ENCODE measurements around the gene RUNX2. TPM values are rescaled to one million over a fixed set of nuclear protein-coding genes. Genes with fewer than 3 reads are reported as not detected.

RUNX2 gene
- total RNA-seq, 1 donor from 2014 or later: 1.8 TPM

- CTCF ChIA-PET: no interaction called here
- ATAC-seq (ENCODE audit: low read depth): peak; percentile 83
- TF ChIP-seq CTCF (IDR thresholded peaks at IDR 0.05): no peak
- peak; percentile 56 for DNase-seq
- peaks cover 5% of the 10 kb centered on the region for H3K36me3 Mint-ChIP-seq (ENCODE audit: low read depth)
- POLR2A ChIA-PET: interaction anchor here (0.6 to 1.6 kb wide), 9 partner anchors 15 to 1027 kb away, joined by 3 to 8 read pairs (median 4); partner anchors contain the start of gene SUPT3H
- H3K27ac Mint-ChIP-seq: peak overlapping the region; percentile 73
- peaks cover 53% of the 10 kb centered on the region for H3K4me1 Mint-ChIP-seq
- H3K27me3 Mint-ChIP-seq: no peaks in the 10 kb centered on the region
- intact Hi-C loops (cut with micrococcal nuclease): loop anchor here (1.0 to 5.0 kb wide), 4 partner anchors 28 to 205 kb away; no protein-coding TSS in a partner anchor
- H3K9me3 Mint-ChIP-seq: peaks cover 12% of the 10 kb centered on the region
- H3K4me3 Mint-ChIP-seq: peak overlapping the region; percentile 29
Measured at GRCh38 chr6:45681860-45682511, 353.9 kb downstream of the RUNX2 start.

GRCh38 chr6:45684476-45684875 is 356.3 kb downstream of the RUNX2 start:
- POLR2A ChIA-PET: no interaction called here
- intact Hi-C loops (cut with micrococcal nuclease): loop anchor here (5.0 kb wide), 1 partner anchor 207 kb away; no protein-coding TSS in a partner anchor
- Mint-ChIP-seq H3K4me1 (peaks cover 45% of the 10 kb centered on the region), H3K36me3 (ENCODE audit: low read depth) (peaks cover 5% of the 10 kb centered on the region), H3K4me3 (no peak overlapping the region), H3K27ac (no peak overlapping the region), H3K9me3 (peaks cover 12% of the 10 kb centered on the region), H3K27me3 (no peaks in the 10 kb centered on the region)
- CTCF ChIA-PET: no interaction called here
- TF ChIP-seq CTCF (IDR thresholded peaks at IDR 0.05): no peak
- ATAC-seq (ENCODE audit: low read depth) (no peak), DNase-seq (no peak)

GRCh38 chr6:45685076-45685475 is 356.9 kb downstream of the RUNX2 start:
- intact Hi-C loops (cut with micrococcal nuclease): loop anchor here (5.0 kb wide), 1 partner anchor 38 kb away; no protein-coding TSS in a partner anchor
- no peak for TF ChIP-seq CTCF (IDR thresholded peaks at IDR 0.05)
- H3K27me3 Mint-ChIP-seq: no peaks in the 10 kb centered on the region
- peaks cover 40% of the 10 kb centered on the region for H3K4me1 Mint-ChIP-seq
- ATAC-seq (ENCODE audit: low read depth) (no peak), DNase-seq (no peak)
- H3K27ac Mint-ChIP-seq: no peak overlapping the region
- peaks cover 12% of the 10 kb centered on the region for H3K9me3 Mint-ChIP-seq
- no peak overlapping the region for H3K4me3 Mint-ChIP-seq
- ChIA-PET POLR2A (no interaction called here), CTCF (no interaction called here)
- peaks cover 5% of the 10 kb centered on the region for H3K36me3 Mint-ChIP-seq (ENCODE audit: low read depth)

GRCh38 chr6:45686841-45687569 is 358.9 kb downstream of the RUNX2 start:
- Mint-ChIP-seq H3K36me3 (ENCODE audit: low read depth) (peaks cover under 1% of the 10 kb centered on the region), H3K9me3 (peaks cover 9% of the 10 kb centered on the region), H3K27me3 (peaks cover 2% of the 10 kb centered on the region), H3K4me3 (peak overlapping the region; percentile 3), H3K4me1 (peaks cover 30% of the 10 kb centered on the region), H3K27ac (no peak overlapping the region)
- DNase-seq (no peak), ATAC-seq (ENCODE audit: low read depth) (peak; percentile 57)
- TF ChIP-seq CTCF (IDR thresholded peaks at IDR 0.05): no peak
- ChIA-PET CTCF (no interaction called here), POLR2A (interaction anchor here (0.8 to 1.0 kb wide), 2 partner anchors 9 to 139 kb away, joined by 3 to 5 read pairs; no protein-coding TSS in a partner anchor)
- intact Hi-C loops (cut with micrococcal nuclease): loop anchor here (1.0 to 5.0 kb wide), 3 partner anchors 10 to 40 kb away; no protein-coding TSS in a partner anchor

GRCh38 chr6:45687570-45687969 is 359.4 kb downstream of the RUNX2 start:
- Mint-ChIP-seq H3K27ac (no peak overlapping the region), H3K4me1 (peaks cover 25% of the 10 kb centered on the region), H3K4me3 (peak overlapping the region; percentile 3), H3K27me3 (peaks cover 2% of the 10 kb centered on the region), H3K36me3 (ENCODE audit: low read depth) (no peaks in the 10 kb centered on the region), H3K9me3 (peaks cover 6% of the 10 kb centered on the region)
- ATAC-seq (ENCODE audit: low read depth) (peak; percentile 88), DNase-seq (no peak)
- TF ChIP-seq CTCF (IDR thresholded peaks at IDR 0.05): no peak
- intact Hi-C loops (cut with micrococcal nuclease): loop anchor here (1.0 to 5.0 kb wide), 3 partner anchors 10 to 40 kb away; no protein-coding TSS in a partner anchor
- CTCF ChIA-PET: no interaction called here
- POLR2A ChIA-PET: interaction anchor here (0.8 to 1.0 kb wide), 2 partner anchors 10 to 139 kb away, joined by 3 to 5 read pairs; no protein-coding TSS in a partner anchor
